ENCODE data around the gene ABTB2.

Gene ABTB2

DNA sequence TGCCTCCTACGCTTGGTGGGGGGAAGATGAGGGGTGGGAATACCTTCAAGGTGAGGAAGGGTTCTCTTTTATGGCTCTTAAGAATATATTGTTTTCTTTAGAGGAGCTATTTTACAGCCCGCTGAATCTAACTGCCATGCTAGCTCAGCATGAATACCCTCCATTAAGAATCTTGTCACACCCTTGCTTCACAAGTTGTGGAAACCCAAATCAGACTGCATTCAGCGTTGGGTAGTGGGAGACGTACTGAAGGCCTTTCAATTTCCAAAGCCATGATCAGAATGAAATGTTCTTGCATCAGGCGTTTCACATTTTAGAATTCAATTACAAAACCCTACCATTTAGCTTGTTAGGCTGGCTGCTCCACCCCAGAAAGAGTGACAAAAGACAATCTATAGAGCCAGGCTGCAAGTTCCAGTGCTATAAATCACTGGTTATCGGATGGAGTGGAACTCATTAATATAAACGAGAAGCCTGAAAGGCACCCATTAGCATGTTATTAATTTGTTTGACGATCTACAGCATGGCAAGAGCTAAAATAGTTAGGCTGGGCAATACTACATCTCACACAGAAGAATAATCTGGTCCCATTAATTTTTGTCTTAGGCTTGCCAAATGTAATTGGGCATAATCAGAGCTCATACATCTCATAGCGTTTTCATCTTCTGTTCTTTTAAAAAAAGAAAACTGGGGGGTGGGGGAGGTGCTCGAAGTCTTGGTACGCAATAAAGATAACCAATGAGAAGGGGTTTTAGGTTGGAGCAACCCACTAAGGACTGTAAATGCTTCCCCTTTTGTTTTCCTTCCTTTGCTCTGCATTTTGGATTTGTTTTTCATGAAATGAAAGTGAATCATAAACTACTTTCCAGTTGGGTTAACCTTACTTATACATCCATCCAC is 57.5 kb downstream of the ABTB2 start:
- DNase-seq (ENCODE audit: low read depth in 2 of 2), result no peak
- TF ChIP-seq, protein P1, sequence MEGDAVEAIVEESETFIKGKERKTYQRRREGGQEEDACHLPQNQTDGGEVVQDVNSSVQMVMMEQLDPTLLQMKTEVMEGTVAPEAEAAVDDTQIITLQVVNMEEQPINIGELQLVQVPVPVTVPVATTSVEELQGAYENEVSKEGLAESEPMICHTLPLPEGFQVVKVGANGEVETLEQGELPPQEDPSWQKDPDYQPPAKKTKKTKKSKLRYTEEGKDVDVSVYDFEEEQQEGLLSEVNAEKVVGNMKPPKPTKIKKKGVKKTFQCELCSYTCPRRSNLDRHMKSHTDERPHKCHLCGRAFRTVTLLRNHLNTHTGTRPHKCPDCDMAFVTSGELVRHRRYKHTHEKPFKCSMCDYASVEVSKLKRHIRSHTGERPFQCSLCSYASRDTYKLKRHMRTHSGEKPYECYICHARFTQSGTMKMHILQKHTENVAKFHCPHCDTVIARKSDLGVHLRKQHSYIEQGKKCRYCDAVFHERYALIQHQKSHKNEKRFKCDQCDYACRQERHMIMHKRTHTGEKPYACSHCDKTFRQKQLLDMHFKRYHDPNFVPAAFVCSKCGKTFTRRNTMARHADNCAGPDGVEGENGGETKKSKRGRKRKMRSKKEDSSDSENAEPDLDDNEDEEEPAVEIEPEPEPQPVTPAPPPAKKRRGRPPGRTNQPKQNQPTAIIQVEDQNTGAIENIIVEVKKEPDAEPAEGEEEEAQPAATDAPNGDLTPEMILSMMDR (IDR thresholded peaks at IDR 0.05; ENCODE audit: low read depth, low read length), result no peak
- no peak overlapping the region for H3K4me3 ChIP-seq (replicated peaks in 1 of 2; ENCODE audit: low read depth in 2 of 2, low read length in 2 of 2)

DNA sequence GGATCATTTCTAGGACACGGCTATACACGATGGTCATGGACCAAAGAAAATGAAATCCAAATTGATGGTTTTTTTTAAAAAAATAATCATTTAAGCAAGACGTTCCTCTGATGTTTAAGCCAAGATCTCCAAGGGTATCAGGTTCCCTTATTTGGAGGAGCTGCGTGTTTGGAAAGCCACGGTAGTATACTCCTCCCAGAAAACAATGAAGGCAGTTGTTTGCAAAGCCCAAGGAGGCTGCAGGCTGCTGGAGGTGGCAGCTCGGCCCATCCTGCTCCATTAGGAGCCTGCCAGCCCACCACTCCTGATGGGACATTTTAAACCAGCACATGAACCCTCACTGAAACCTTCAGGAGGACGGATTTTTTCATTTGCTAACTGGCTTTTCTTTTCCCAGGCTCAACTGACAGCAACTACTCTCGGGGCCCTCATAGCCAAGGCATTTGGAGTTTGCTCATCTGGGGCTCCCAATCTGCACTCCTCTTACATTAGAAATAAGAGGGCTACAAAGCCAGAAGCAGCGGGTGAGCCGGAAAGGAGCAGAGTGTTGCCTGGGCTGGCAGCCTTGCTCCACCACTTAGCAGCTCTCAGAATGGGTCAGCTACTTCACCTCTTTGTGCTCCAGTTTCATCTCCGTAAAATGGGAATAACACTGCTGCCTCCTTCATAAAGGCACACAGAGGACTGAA is 58.4 kb downstream of the ABTB2 start:
- no peak overlapping the region for H3K4me3 ChIP-seq (replicated peaks in 1 of 2; ENCODE audit: low read depth in 2 of 2, low read length in 2 of 2)
- TF ChIP-seq, protein P1 (IDR thresholded peaks at IDR 0.05; ENCODE audit: low read depth, low read length), result no peak
- no peak for DNase-seq (ENCODE audit: low read depth in 2 of 2)

DNA sequence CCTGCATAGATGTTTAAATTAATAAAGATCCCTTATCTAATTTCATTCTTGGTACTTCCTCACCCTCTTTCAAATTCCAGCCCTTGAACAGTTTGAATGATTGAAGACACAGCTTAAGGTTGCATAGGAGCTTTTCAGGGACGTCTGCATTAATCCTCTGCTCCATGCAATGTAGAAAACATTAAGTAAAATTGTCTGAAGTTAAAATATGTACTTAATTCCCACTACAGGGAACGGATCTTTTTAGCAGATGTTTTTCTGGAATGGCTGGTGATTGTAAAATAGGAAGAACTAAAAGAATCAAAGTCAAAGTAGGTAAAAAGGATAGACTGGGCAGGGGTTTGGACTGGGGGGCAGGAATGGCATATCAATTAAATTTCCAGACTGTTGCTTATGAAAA is 58.9 kb downstream of the ABTB2 start:
- H3K4me3 ChIP-seq (replicated peaks in 1 of 2; ENCODE audit: low read depth in 2 of 2, low read length in 2 of 2), result no peak overlapping the region
- TF ChIP-seq, protein P1 (IDR thresholded peaks at IDR 0.05; ENCODE audit: low read depth, low read length), result no peak
- DNase-seq (ENCODE audit: low read depth in 2 of 2), result no peak

DNA sequence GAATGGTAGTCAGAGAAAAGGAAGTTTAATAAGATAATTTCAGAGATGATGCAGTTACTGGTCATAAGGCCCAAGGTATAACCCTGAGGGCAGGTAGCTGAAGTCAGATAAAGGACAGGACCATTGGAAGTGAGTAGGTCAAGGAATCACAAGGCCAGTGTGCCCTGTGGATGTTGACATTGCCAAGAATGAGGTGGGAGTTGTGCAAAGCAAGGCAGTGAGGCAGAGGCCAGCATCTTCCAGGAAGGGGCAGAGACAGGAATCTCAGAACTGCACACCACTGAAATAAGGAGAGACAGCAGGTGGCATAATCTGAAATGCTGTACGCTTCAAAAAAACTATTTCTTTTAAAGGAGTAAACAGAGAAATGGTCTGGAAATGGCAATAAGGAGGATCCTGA is 61.4 kb downstream of the ABTB2 start:
- TF ChIP-seq, protein P1 (IDR thresholded peaks at IDR 0.05; ENCODE audit: low read depth, low read length), result no peak
- H3K4me3 ChIP-seq (replicated peaks in 1 of 2; ENCODE audit: low read depth in 2 of 2, low read length in 2 of 2), result no peak overlapping the region
- no peak for DNase-seq (ENCODE audit: low read depth in 2 of 2)

DNA sequence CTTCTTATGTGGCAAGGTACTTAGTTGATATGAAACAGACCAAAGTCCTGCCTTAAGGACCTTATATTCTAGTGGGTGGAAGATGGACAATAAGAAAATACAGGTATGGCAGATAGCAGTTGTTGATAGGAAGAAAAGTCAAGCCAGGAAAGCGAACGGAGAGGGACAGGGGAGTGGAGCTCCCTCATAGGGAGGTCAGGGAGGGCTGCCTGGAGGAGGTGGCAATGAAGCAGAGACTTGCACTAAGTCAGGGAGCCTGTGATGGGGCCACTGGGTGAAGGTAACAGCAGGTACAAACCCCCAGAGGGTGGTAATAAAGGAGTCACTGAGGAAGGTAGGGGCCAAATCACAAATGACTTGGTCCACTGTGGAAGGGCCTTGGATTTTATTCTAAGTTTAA is 65.3 kb downstream of the ABTB2 start:
- H3K4me3 ChIP-seq (replicated peaks in 1 of 2; ENCODE audit: low read depth in 2 of 2, low read length in 2 of 2), result no peak overlapping the region
- DNase-seq (ENCODE audit: low read depth in 2 of 2), result no peak
- TF ChIP-seq, protein P1 (IDR thresholded peaks at IDR 0.05; ENCODE audit: low read depth, low read length), result no peak

DNA sequence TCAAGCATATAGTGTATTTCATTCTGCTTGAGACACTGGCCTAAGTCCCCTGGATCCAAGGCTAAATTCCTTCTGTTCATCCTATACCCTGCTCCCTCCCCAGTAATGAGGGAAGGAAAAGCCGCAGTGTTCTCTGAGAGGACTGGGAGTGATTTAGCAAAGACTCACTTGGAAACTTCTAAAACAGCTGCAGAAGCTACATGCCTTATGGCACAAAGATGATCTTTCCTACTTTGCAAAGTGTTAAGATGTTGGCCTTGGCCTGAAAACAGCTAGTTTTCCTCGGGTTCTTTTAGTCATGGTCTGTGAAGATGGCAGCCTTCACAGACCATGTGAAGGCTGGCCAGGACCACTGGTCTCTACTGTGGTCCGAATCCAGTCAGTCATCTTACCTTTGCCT is 65.7 kb downstream of the ABTB2 start:
- DNase-seq (ENCODE audit: low read depth in 2 of 2), result no peak
- H3K4me3 ChIP-seq (replicated peaks in 1 of 2; ENCODE audit: low read depth in 2 of 2, low read length in 2 of 2), result no peak overlapping the region
- TF ChIP-seq, protein P1 (IDR thresholded peaks at IDR 0.05; ENCODE audit: low read depth, low read length), result no peak
